Glomerular visceral epithelial cell (primary cell): Measurements from ENCODE around the gene METTL24.

Experiments used
- DNase-seq: peaks from one replicate; pipeline ENCODE4 v3.0.0-alpha.2; 2016; ENCODE audit errors: extremely low spot score

Gene METTL24

DNA sequence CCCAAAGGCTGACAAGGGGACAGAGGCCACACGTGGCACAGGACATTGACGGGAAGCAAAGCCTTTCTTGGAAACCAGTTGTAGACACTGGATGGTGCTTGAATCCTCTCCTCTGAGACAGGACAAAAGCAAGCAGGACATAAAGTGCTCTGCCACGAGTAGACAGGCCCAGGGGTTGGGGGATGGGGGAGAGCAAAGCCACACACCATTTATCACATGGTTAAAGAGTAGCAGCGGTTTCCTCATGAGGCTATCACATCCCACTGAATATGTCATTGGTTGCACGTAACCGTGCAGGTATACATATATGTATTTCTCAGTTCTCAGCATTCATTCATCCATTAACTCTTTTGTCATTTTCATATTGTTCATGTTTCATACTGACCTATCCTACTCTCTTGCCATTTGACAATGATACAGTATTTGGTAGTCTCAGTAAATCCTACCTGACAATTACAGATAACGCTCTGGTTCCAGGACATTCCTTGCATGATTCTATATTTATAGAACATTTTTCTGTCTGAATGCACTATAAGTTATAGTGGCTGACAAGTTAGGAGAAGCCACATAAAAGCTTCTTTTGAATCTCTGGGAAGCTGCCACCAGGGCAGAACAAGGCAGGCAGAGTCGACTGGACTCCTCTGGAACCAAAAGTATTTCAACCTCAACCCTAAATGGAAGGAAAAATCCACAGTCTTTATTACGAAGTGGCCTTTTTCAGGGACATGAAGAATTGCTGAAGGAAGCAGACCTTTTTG, 23.5 kb downstream of the METTL24 start:
- no peak for DNase-seq

DNA sequence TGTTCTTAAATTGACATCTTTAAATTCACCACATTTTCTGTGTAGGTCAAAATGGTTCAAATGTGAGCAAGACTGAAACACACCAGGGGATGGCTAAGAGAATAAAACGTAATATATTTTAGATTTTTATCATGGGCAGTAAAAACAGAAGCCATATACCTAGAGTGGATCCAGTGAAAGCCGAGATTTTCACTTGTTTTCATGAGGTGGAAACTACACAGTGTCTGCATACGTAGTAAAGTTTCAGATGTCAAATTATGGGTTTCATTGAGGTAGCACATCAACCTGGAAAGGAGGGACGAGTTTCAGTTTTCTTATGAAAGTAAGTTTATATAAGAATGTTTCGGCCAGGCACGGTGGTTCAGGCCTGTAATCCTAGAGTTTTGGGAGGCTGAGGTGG, 25.9 kb downstream of the METTL24 start:
- DNase-seq = no peak

DNA sequence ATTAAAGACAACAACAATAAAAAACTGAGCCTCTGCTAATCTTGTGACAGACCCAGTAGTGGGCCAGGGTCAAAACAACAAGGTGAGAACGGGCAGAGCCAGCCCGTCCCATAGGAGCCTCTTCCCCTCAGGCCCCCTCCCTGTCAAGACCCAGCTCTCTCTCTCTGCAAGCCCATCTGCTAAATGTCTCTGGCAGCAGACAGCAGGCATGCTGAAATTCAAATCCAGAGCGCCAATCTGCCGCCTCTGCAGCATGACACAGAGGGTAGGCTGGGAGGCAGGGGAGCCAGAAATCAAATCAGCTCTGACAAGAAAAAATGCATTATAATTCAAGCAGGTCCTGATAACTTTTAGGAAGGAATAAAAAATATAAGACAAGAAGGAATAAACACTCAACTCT, 26.3 kb downstream of the METTL24 start:
- DNase-seq = no peak

DNA sequence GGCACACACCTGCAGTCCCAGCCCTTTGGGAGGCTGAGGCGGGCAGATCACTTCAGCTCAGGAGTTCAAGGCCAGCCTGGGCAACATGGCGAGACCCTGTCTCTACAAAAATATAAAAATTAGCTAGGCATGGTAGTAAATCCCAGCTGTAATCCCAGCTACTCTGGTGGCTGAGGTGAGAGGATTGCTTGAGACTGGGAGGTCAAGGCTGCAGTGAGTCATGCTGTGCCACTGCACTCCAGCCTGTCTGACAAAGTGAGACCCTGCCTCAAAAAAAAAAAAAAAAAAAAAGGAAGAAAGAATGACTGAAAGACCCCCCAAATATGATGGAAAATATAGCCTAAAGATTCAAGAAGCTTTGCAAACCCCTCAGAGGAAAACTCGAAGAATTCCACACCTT, 26.8 kb downstream of the METTL24 start:
- no peak for DNase-seq

DNA sequence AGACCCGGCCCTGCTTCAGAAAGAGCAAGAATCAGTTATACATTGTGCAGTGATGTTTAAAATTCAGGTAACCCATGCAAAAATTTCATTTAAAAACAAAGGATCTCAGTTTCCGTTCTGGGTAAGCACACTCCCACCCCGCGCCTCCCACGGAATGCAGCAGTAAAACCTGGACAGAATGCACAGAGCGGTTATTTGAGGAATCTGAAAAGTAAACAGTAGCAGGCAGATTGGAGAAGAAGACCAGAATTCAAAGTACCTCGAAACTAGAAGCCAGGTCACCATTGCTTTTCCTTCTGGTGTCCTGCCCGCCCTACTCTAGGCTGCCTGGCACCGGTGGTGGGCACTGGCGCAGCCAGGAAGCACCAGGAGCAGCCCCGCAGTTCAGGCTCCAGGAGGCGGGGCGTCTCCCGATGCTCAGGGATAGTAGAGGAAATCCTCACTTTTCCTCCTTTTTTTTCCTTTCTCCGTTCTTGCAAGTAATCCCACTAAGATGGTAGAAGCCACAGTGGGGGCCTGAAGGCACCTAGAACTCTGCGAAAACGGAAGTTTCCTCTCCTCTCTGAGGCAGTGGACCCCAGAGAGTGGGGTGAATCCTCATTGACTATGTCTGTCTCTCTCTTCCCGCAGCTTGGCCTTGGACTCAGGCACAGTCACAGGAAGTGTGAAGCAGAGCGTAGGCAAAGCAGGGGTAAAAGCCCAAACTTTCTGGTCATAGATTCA, 28.3 kb downstream of the METTL24 start:
- DNase-seq = no peak

DNA sequence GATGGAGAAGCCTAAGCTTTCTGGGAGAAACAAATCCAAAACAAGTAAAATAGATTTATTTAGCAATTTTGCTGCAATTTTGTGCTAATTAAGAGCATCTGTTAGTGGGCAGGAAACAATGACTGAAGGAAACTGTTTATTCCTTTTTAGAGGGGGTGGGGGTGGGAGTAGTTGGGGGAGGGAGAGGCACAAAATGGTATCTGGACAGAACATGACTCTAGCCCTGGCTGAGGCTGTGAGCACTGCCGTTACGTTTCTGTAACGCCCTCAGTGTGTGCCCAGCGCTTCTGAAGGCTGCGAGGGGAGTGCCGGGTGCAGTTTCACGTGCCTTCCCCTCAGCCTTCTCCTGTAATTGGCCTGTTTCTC, 28.8 kb downstream of the METTL24 start:
- no peak for DNase-seq

DNA sequence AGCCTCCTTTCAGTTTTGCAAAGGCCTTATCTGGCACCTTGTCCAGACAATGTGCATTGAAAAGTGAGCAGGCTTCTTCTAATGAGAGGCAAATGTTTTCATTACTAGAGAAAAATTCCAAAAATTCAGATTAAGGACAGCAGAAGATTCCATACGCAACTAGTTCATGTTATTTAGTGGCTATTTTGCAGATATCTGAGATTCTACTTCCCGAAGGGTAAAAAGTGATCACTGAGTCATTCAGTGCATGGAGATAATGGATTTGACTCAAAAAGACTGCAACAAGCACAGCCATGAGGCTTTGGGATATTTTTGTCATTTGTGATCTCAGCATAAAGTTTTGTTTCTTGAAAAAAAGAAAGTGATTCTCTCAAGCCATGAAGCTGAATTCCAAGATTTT, 29.9 kb downstream of the METTL24 start:
- no peak for DNase-seq

DNA sequence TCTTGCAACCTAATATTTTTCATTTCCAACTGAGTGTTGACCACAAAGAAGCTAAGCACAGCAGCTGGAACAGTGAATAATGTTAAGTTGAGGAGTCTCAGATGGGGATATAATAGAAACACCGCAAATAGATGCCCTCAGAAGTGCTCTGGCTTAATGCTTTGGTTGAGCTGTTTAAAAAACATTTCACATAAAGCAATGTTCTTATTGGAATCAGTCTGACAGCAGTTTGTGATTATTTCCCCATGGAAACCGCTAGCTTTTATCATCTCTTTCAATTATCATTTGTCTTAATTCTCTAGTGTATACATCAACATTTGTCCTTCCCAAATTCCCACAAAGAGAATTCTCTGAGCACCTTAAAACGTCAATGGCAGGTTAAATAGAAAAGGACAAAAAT, 30.8 kb downstream of the METTL24 start:
- no peak for DNase-seq

DNA sequence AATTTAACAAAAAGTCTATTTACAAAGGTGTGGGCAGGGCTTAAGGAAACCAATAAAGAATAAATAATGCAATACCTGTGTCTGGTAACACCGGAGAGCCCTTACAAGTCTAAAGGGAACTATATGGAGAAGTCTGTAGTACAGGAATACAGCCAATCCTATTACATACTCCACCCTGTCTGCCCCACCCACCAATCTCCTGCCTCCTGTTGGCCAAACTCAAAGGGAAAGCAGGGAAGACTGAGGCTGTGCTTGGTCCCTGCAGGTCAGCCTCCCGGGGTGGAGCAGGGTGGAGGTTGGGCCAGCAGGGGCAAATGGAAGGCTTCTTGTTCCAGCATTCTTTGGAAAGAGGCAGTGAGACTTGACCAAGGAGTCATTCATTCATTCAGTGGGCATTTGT, 31.5 kb downstream of the METTL24 start:
- DNase-seq = no peak

DNA sequence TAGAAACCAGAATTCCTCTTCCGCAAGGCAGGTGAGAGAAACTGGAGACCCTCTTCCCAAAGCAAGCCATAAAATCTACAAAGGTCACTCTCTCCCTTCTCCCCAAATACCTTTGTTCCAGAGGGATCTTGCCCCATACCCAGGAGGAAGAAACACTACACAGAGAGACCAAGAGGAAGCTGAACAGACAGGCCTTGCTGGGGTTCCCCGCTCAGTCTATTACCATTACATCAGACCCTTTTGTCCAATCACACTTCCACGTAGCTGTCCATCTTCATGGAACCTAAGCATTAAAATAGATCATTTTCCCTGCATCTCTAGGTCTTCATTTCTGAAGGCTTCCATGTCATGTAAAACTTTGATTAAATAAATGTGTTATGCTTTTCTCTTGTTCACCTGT, 32.1 kb downstream of the METTL24 start:
- no peak for DNase-seq

DNA sequence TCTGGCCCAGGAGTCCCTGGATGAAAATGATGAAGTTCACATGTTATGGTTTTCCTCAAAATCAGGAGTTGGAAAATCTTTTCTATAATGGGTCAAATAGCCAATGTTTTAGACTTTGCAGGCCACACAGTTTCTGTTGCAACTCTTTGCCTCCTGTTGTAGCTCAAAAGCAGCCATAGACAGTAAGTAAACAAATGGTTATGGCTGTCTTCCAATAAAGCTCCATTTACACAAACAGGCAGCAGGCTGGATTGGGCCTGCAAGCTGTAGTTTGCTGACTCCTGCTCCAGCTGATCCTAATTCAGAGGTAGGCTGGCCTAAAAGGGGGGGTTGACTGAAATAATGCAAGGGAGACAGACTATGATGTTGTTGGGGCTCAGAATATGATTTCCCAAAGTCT, 33.0 kb downstream of the METTL24 start:
- DNase-seq = no peak

DNA sequence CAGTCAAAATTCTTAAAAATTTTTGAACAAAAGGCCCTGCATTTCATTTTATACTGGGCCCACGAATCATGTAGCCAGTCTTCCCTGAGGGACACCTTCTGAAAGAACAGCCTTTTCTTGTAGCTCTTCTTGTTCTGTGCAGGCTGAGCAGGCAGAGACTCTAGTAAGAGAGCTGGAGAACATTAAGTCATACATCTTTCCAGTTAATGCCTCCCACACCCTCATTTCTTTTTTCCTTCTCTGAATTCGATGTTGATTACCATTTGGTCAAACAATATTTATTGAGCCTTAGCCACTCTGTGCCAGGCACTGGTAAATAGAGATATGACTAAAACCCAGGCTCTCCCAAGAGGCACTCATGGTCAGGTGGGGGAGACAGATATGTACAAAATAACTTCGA, 33.6 kb downstream of the METTL24 start:
- DNase-seq = no peak

DNA sequence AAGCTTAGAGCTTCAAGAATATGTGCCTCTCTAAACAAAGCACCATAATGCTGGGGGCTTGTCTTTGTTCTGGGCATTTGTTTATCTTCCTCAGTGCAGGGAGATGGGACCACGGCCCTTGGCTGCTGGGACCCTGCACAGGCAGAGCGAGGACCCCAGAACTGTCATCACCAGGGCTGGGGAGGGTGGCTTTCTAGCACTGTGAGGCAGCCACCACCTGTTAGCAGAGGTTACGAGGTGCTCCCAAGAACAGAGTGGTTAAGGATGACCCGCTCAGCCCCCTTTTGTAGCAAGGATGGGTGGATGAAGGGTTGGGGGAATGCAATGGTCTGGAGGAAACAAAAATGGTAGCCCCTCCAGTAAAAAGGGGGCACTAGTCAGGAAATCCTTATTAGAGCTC, 34.9 kb downstream of the METTL24 start:
- DNase-seq = no peak

DNA sequence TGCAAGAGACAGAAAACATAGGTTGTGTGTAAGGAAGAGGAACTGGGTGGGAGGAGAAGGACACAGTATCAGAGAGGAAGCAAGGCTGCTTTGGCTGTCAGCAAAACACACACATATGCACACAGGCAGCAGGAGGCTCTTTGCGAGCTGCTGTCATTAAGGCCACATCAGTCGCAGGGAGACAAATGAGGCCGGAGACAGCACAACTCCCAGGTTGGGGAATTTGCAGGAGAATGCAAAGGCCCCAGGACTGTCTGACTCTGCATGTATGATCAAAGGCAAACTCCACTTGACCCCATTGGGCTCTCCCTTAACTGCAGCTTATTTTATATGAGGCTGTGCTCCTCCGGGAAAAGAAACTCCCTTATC, 35.3 kb downstream of the METTL24 start:
- DNase-seq = no peak

DNA sequence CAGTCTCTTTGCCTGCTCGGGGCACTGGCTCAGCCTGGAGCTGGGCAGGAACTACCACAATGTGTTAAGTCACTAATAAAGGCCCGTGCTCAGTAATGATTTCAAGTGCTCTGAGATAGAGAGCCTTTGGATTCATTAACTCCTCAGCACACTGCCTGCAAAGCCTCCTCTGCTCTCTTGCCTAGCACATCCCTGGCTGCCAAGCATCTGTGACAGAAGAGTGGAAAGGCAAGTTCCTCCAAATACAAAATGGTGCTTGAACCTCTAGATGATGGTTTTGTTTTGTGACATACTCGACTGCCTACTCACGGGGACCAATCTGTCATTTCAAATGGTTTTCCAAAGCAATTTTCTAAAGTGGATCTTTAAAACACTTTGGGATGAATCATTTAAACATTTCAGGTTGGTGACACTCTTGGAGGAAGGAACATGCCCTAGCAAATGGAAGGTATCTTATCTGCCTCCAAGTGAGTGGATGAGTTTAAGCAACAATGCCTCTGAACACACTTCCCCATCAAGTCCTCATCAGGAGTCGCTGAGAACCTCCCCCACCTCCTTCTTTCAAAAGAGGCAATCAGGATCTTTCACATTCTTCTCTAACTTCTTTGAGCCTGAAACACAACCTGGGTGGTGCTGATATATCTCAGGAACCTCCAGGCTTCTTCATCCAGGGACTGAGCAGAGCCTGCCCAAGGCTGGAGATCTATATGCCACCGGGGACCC, 35.8 kb downstream of the METTL24 start:
- no peak for DNase-seq

DNA sequence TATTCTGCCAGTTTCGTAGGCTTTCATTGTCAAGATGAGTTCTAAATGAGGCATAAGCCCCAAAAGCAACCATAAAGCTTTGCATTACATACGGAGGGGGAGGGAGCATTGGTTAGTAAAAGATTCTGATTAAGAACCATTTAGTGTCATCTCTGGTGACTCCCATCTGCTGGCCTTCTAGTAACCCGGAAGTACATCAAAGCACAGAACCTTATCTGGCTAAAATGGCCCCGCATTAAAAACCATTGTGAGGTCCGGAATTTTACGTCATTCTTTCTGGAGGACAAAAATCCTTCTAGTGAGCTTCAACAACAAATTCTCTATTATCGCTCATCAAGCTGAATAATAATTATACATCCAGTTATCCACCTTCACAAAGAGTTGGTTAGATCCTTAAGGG, 37.8 kb downstream of the METTL24 start:
- DNase-seq = no peak

DNA sequence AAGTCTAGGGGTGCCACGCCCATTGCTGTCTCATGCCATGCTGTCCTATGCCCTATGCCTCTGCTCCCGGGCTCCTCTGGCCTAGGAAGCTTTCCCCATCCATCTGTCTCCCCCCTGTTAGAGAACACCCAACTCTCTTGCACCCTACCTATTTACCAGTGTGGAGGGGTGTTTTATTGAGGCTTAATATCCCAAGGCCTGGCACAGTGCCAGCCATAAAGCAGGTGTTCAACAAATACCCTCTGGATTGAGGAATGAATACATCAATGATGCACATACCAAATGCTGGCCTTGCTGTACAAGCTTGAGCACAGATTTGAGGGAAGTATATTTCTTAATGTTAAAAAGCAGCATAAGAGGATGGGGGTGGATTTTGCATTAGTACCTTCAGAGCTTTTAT, 38.3 kb downstream of the METTL24 start:
- DNase-seq = no peak

DNA sequence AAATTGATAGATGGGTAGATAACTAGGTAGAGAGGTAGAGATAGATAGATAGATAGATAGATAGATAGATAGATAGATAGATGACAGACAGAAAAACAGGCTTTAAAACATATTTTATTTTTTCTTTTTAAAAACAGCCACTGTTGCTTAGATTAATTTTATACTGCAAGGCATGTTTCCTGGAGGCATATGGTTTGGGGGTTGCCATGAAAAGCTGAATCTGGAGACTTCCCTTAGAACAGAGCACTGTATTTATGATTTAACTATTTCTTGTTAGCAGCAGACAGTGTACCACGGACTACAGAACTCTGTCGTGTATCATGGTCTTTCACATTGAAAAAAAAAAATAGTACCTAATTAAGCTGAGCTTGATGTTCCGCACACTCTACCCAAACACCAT, 38.8 kb downstream of the METTL24 start:
- no peak for DNase-seq

DNA sequence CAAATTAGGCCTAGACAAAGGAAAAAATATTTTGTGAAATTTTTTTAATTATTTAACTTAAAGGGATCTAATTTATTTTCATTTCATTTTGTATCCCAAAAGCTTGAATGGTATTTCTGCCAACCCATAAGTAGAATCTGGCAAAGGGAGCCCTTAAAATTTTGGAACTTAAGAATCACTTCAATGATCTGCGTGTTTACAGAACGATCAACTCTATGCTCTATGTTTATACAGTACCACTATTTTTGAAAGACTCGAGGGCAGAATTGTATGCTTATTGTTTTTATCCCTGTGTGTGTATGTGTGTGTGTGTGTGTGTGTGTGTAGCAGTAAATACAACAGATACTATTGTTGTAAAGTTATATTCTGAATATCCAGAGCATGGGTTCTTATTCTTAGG, 39.2 kb downstream of the METTL24 start:
- no peak for DNase-seq

DNA sequence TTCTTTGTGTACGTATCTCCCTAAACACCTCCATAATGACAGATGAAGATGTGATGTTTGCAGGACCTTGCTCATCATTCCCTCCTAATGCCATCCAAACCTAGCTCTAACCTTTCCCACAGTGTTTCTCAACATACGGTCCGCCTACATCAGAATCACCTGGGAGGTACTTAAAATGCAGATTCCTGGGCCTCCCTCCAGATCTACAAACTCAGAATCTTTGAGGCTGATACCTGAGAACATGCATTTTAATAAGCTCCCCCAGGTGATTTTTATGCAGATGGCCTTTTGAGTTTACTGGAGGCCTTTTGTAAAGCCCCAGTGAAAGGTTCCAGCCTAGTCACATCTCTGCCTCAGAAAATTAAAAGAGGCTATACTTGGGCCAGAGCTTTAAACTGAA, 40.5 kb downstream of the METTL24 start:
- DNase-seq = no peak

DNA sequence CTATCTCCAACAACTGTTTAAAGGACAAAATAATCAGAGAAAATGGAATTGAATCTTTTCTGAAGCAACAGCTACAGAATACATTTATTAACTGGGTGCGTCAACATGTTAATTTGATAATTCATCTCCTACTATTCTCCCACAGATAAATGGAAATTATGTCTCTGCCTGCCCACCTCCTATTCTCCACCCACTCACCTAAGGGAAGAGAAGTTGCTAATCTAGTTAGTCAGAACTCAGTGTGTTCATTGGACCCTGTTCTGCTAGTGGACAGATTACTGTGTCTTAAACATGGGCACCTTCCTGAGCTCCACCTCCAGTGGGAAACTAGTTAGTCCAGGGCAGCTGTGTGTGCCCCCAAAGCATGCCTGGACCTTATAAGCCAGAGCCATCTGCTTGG, 41.0 kb downstream of the METTL24 start:
- DNase-seq = no peak

DNA sequence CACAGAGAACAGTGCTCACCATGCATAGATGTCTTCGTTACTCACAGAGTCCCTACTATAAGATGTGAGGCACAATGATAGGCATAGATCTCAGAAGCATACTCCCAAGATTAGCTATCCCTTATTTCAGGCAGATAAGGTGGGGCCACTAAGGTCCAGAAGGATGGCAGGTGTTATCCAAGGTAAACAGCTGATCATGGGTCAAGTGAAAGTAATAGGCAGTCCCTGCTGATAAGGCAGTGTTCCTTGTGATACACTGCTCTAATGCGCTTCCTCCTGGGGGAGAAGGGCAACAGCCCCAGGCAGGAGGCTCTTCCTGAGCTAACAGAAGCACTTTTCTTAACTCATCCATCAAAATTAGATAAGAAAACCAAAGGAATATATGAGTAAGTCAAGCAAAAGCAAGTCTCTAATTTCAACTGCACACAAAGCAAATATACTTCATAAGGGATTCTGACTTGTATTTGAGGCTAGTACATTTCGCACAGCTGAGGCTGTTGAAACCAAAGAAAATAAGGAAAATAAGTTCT, 42.2 kb downstream of the METTL24 start:
- no peak for DNase-seq
